GM19468 (cell line): ENCODE results near the gene TNS2.
"Not testable (repeated sequence)": the region's sequence is repeated elsewhere in the genome, so short reads cannot be mapped to it uniquely, and the experiment has no call there.

Experiments
- ATAC-seq: cut with Tn5 transposase; IDR thresholded peaks from one replicate; pipeline ENCODE4 v1.9.1; 2021; ENCODE audit warnings: mild to moderate bottlenecking, moderate library complexity, moderate number of reproducible peaks; ENCODE audit not compliant: unreplicated experiment; ENCODE audit errors: extremely low read depth

TNS2 gene

GRCh38 chr12:53105256-53105655 lies 55.4 kb downstream of the TNS2 start:
- no peak for ATAC-seq

GRCh38 chr12:53105712-53106439 lies 56.0 kb downstream of the TNS2 start:
- no peak for ATAC-seq

- no peak for ATAC-seq
Observed at GRCh38 chr12:53107122-53107521, 57.3 kb downstream of the TNS2 start.

- not testable (repeated sequence) for ATAC-seq
Observed at GRCh38 chr12:53112431-53112830, 62.6 kb downstream of the TNS2 start.

- ATAC-seq, result no peak
Observed at GRCh38 chr12:53113136-53113705, 63.4 kb downstream of the TNS2 start.

- no peak for ATAC-seq
Observed at GRCh38 chr12:53113951-53114350, 64.1 kb downstream of the TNS2 start.
